ENCODE results near the gene TMEM207. TPM values are rescaled to one million over a fixed set of nuclear protein-coding genes. Genes with fewer than 3 reads are reported as not detected.
A peak's percentile ranks its signal among the peaks of the same experiment; 100 is the strongest.

Gene TMEM207
- not detected for total RNA-seq (2021; ENCODE audit: unreplicated experiment)
- polyA plus RNA-seq (2012), result not detected in 2 replicates
- Bru-seq, nascent RNA, result percentile 2 among the genes with signal in this experiment
- BruChase-seq, experiment 1, labeled RNA remaining after a 6-hour chase, result not detected
- BruChase-seq, experiment 2, labeled RNA remaining after a 2-hour chase, result not detected
- long read RNA-seq, result 0 reads

- TF ChIP-seq JUND (IDR thresholded peaks at IDR 0.05), result no peak
- no peak for TF ChIP-seq CBX3 (IDR thresholded peaks at IDR 0.05; ENCODE audit: low read depth)
- no peak for TF ChIP-seq POLR2AphosphoS5 (IDR thresholded peaks at IDR 0.05; ENCODE audit: low read depth, low read length)
- TF ChIP-seq SIN3A (IDR thresholded peaks at IDR 0.05; ENCODE audit: low read depth), result no peak
- no peak for TF ChIP-seq YY1 (IDR thresholded peaks at IDR 0.05; ENCODE audit: extremely low read depth, insufficient replicate concordance, low read depth, low read length)
- TF ChIP-seq SRF (IDR thresholded peaks at IDR 0.05; ENCODE audit: low read depth), result no peak
- no peak for TF ChIP-seq ZFX (IDR thresholded peaks at IDR 0.05)
- no peak for TF ChIP-seq CTCF (IDR thresholded peaks at IDR 0.05 in 2 of 3, conservative IDR thresholded peaks at IDR 0.05 in 1 of 3; ENCODE audit: borderline replicate concordance in 1 of 3, insufficient read depth in 1 of 3, low read depth in 2 of 3, low read length in 2 of 3)
- TF ChIP-seq REST (IDR thresholded peaks at IDR 0.05; ENCODE audit: low read depth), result no peak
- Histone ChIP-seq H3K27ac (ENCODE audit: low read depth, low read length) (no peak within 1 kb of the TSS), H3K9me3 (ENCODE audit: control insufficient read depth in 1 of 2, insufficient read depth in 1 of 2, low read depth in 1 of 2, low read length in 2 of 2) (no peaks in the 10 kb centered on the region), H4K20me1 (ENCODE audit: insufficient read depth) (no peaks in the 10 kb centered on the region), H2AFZ (ENCODE audit: low read depth, low read length, poor library complexity, severe bottlenecking) (no peak within 1 kb of the TSS), H3K79me2 (ENCODE audit: insufficient read depth, low read length) (no peaks in the 10 kb centered on the region), H3K36me3 (ENCODE audit: control insufficient read depth in 1 of 2, insufficient read depth in 2 of 2, low read length in 2 of 2) (no peaks in the 10 kb centered on the region), H3K27me3 (ENCODE audit: insufficient read depth, low read length) (no peaks in the 10 kb centered on the region), H3K4me3 (replicated peaks in 1 of 2; ENCODE audit: low read depth in 1 of 2, low read length in 2 of 2) (no peak within 1 kb of the TSS), H3K9me2 (ENCODE audit: insufficient read depth) (no peaks in the 10 kb centered on the region), H3K9ac (ENCODE audit: low read length) (no peak within 1 kb of the TSS), H3K4me2 (ENCODE audit: low read length) (no peak within 1 kb of the TSS), H3K4me1 (ENCODE audit: control insufficient read depth in 1 of 2, insufficient read depth in 2 of 2, low read length in 2 of 2) (no peaks in the 10 kb centered on the region)
- CTCF ChIA-PET, result no interaction called here
- intact Hi-C loops (cut with micrococcal nuclease), result no loop called here
- POLR2A ChIA-PET, result no interaction called here
- BruUV-seq (replicated peaks), result no TSS peak
- ATAC-seq, result no peak
- RAD21 ChIA-PET (ENCODE audit: low non-redundant PET in 1 of 2, low total read pairs in 2 of 2, uncharacterized antibody in 2 of 2, unreplicated experiment in 2 of 2), result no interaction called here
- DNase-seq (ENCODE audit: low read depth, low spot score), result no peak
Measured at GRCh38 chr3:190449801-190450200, at the start of gene TMEM207. TMEM207 (minus strand) TSS chr3:190449901; CDS start chr3:190449809, 92 bp downstream.

Data from HCT116 (cell line).